ENCODE measurements around the gene CD3D.

- no peak for TF ChIP-seq TAF1 (IDR thresholded peaks at IDR 0.05; ENCODE audit: borderline replicate concordance, low read depth, low read length)
- no peak for TF ChIP-seq POLR2A (IDR thresholded peaks at IDR 0.05; ENCODE audit: low read depth, low read length)
- TF ChIP-seq POLR2AphosphoS5 (IDR thresholded peaks at IDR 0.05; ENCODE audit: low read depth, low read length): no peak
Observed at GRCh38 chr11:118349475-118349874, 7.0 kb upstream of the CD3D start.
